Large intestine (tissue), 3 donors: ENCODE measurements around the gene LRRC47. TPM values are rescaled to one million over a fixed set of nuclear protein-coding genes. Genes with fewer than 3 reads are reported as not detected.

Experiments used
- DNase-seq, 2 donors: peaks; one replicate each; pipeline versions ENCODE4 v3.0.0 to v3.0.0-alpha.2; 2013
- H3K27ac ChIP-seq: one replicate; pipeline ENCODE4 v1.5.1; 2013; ENCODE audit warnings: low read length
- H3K27me3 ChIP-seq: 2 replicates; pipeline ENCODE4 v1.6.1; 2013; ENCODE audit warnings: low read length; ENCODE audit not compliant: control insufficient read depth, insufficient read depth
- H3K36me3 ChIP-seq: 2 replicates; pipeline ENCODE4 v1.6.1; 2013; ENCODE audit warnings: low read length; ENCODE audit not compliant: control insufficient read depth, insufficient read depth
- H3K4me1 ChIP-seq: one replicate; pipeline ENCODE4 v1.6.1; 2013; ENCODE audit warnings: low read length; ENCODE audit not compliant: control insufficient read depth, insufficient read depth
- H3K4me3 ChIP-seq: one replicate; pipeline ENCODE4 v1.5.1; 2013; ENCODE audit warnings: low read length
- H3K9me3 ChIP-seq: one replicate; pipeline ENCODE4 v1.6.1; 2013; ENCODE audit warnings: mild to moderate bottlenecking, low read depth, low read length, moderate library complexity; ENCODE audit not compliant: control insufficient read depth
- WGBS: methylation state at CpG from one replicate; pipeline ENCODE4 v1.1.5; 2013; ENCODE audit warnings: low lambda C conversion rate; ENCODE audit not compliant: insufficient coverage; 5-methylcytosine and 5-hydroxymethylcytosine counted together
- polyA plus RNA-seq: library from polyadenylated mRNA; unstranded; fragments of 120-200 nt; gene quantifications from one replicate; pipeline ENCODE4 v1.2.1, GENCODE V29; 2013

Gene LRRC47
- polyA plus RNA-seq, 1 donor = 47.9 TPM

DNA sequence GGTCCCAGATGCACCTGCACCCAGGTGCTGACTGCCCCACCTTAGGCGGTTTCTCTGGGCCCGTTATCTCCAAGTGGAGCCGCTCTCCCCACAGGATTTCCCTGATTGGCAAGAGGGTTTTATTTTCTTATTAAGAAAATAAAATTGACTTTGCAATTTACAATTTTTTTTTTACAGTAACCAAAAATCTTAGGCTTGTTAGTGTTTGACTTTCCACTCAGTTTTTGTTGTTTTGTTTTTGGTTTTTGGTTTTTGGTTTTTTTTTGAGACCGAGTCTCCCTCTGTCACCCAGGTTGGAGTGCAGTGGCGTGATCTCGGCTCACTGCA, 48.8 kb downstream of the LRRC47 start:
- Histone ChIP-seq H3K9me3 (no peaks in the 10 kb centered on the region), H3K4me1 (peaks cover 6% of the 10 kb centered on the region), H3K36me3 (peaks cover 7% of the 10 kb centered on the region), H3K4me3 (peak overlapping the region; percentile 55), H3K27me3 (peaks cover 15% of the 10 kb centered on the region), H3K27ac (no peak overlapping the region)
- DNase-seq = no peak
- WGBS = no CpG with 5 or more reads among the region's 6 CpGs

DNA sequence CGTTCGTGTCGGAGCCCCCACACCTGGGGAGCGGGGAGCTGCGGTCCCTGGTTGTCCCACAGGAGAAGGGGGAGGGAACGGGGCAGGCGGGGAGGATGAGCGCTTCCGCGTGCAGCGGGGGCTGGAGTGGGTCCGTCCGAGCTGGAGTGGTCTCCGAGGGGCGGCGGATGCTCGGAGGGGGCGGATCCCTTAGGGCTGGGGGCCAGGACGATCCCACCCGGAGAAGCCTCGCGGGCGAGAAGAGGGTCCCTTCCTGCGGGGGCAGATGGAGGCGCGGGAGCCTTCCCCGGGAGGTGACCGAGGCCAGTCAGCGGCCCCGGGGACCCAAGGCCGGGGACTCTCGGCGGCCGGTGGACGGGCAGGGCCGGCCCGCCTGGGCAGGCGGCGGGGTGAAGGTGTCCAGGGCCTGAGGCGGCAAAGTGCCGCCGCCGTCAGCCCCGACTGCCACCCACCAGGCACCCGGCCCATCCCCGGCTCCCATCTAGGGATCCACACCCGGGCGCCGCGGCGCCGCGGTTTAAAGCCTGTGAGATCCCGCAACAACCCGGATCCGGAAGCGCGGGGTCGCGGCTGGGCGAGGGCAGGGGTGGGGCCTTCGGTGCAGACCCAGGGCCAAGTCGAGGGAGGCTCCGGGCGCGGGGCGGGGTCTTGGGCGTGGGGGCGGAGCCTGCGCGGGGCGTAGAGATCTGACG, 49.3 kb downstream of the LRRC47 start:
- peak; percentile 81 to 91 for DNase-seq
- H3K36me3 ChIP-seq = peaks cover 12% of the 10 kb centered on the region
- peak overlapping the region; percentile 55 for H3K4me3 ChIP-seq
- WGBS = no CpG with 5 or more reads among the region's 73 CpGs
- no peaks in the 10 kb centered on the region for H3K9me3 ChIP-seq
- peaks cover 11% of the 10 kb centered on the region for H3K27me3 ChIP-seq
- H3K27ac ChIP-seq = no peak overlapping the region
- H3K4me1 ChIP-seq = peaks cover 6% of the 10 kb centered on the region

DNA sequence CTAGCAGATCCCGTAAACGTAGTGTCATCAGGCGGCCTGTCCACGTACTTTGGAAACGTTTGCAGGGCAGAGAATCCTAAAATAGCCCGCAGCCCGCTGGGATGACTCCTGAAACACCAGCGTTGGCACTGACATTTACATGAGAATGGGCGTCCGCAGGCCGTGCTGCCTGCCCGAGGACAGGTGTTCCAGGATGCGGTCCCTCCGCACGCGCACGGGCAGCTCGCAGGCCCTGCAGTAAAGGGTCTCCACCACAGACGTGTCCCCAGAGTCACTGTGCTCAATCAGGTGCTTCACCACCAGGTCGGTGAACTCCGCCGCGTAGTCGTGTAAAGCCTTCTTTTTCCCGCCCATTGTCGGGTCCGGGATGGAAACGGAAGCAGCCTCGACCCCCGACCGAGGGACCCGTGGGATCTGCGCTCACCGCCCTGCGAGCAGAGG, 49.9 kb downstream of the LRRC47 start:
- peaks cover 10% of the 10 kb centered on the region for H3K27me3 ChIP-seq

DNA sequence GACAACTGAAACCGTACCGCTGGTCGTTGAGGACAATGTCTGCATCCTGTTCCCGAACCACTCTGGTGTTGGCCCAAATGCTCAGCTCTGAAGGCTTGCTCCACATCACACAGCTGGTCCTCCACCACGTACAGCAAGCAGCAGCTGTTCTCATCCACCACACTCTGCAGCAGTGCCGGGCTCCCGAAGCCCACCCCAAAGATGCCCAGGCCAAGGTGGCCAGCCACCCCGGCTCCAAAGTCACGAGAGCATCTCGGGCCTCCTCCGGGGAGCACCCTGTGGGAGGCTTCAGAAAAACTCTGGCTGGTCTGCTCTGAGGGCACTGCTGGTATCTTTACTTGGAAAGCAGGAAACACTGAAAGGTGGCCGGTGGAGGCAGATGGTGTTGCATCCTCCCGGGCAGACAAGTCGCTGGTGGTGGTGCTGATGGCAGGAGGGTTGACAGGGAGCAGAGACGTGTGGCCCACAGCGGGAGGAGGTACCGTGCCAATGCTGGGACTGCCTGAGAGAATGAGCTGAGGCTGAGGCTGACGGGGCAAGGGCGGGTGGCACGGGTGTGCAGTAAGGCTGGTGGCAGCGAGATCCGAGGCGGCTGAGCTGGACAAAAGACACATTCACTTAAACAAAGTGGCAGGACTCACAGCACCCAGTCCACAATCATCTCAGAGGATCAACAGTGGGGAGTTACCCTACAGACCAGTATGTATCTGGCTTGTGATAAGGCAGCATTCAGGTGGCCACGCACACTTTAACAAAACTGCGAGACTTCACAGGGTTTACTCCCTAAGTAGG, 50.5 kb downstream of the LRRC47 start:
- peaks cover 6% of the 10 kb centered on the region for H3K4me1 ChIP-seq
- peak overlapping the region; percentile 55 for H3K4me3 ChIP-seq
- H3K36me3 ChIP-seq = peaks cover 18% of the 10 kb centered on the region
- no peak overlapping the region for H3K27ac ChIP-seq
- no CpG with 5 or more reads among the region's 25 CpGs for WGBS
- DNase-seq = no peak
- no peaks in the 10 kb centered on the region for H3K9me3 ChIP-seq
- peaks cover 4% of the 10 kb centered on the region for H3K27me3 ChIP-seq

More for the DNA sequence above, 49.9 kb downstream of the LRRC47 start:
- DNase-seq = peak in 1 of 2 donors; percentile 31
- no peaks in the 10 kb centered on the region for H3K9me3 ChIP-seq
- no peak overlapping the region for H3K27ac ChIP-seq
- peak overlapping the region; percentile 55 for H3K4me3 ChIP-seq
- H3K4me1 ChIP-seq = peaks cover 6% of the 10 kb centered on the region
- peaks cover 17% of the 10 kb centered on the region for H3K36me3 ChIP-seq
- WGBS = no CpG with 5 or more reads among the region's 35 CpGs

DNA sequence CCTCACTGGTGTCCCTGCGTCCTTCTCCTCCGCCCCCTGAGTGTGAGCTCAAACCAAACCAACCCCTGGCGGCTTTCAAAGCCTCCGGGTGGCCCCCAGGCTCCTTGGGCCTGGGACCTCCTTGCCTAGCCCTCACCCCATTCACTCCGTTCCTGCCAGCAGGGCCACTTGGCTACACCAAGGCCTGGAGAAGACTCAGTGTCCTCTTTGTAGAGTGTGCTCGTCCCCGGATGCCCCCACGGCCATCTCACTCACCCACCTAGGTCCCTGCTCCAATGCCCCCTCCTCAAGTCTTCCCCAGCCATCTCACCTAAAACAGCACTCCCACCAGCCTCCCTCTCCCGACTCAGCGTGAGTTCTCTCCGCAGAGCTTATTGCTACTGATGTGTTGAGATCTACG, 51.2 kb downstream of the LRRC47 start:
- H3K36me3 ChIP-seq = peaks cover 21% of the 10 kb centered on the region
- H3K27ac ChIP-seq = no peak overlapping the region
- no peak overlapping the region for H3K4me3 ChIP-seq
- peaks cover 6% of the 10 kb centered on the region for H3K4me1 ChIP-seq
- H3K27me3 ChIP-seq = no peaks in the 10 kb centered on the region
- no CpG with 5 or more reads among the region's 12 CpGs for WGBS
- DNase-seq = no peak
- H3K9me3 ChIP-seq = no peaks in the 10 kb centered on the region

DNA sequence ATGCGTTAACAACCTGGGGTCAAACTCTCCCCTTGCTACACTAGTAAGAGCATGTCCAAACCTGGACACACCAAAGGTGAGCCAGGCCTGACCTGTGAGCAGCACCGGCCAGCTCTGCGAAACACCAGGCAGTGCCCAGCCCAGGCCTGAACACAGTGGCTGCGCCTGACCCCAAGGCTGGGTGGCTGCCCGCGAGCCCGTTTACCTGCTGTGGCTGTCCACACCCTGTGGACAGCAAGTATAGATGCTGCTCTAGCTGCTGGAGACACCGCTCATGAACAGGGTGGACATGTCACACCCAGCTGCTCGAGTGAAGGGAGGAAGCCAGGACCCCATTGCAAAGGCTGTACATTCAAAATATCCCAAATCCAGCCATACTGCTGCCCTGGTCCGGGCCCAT, 51.7 kb downstream of the LRRC47 start:
- H3K4me3 ChIP-seq = no peak overlapping the region
- H3K27me3 ChIP-seq = no peaks in the 10 kb centered on the region
- no CpG with 5 or more reads among the region's 10 CpGs for WGBS
- no peak overlapping the region for H3K27ac ChIP-seq
- H3K4me1 ChIP-seq = peaks cover 6% of the 10 kb centered on the region
- H3K36me3 ChIP-seq = peaks cover 23% of the 10 kb centered on the region
- DNase-seq = no peak
- no peaks in the 10 kb centered on the region for H3K9me3 ChIP-seq

DNA sequence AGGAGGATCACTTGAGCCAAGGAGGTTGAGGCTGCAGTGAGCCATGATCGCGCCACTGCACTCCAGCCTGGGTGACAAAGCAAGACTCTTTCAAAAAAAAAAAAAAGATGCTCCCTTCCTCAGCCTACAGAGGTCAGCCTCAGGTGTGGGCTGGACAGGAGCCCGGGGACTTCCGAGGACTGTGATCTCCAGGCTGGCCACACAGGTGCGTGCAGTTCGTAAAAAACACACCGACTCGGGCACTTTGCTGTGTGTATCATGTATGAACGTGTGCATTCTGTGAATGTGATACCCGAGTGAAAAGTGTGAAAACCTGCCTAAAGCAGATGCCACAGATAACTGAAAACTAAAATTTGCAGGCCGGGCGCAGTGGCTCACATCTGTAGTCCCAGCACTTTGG, 52.5 kb downstream of the LRRC47 start:
- Histone ChIP-seq H3K36me3 (peaks cover 27% of the 10 kb centered on the region), H3K4me3 (no peak overlapping the region), H3K9me3 (no peaks in the 10 kb centered on the region), H3K4me1 (peaks cover 6% of the 10 kb centered on the region), H3K27ac (no peak overlapping the region), H3K27me3 (no peaks in the 10 kb centered on the region)
- no peak for DNase-seq
- WGBS = 100% methylated on average over 1 of the region's 12 CpGs

DNA sequence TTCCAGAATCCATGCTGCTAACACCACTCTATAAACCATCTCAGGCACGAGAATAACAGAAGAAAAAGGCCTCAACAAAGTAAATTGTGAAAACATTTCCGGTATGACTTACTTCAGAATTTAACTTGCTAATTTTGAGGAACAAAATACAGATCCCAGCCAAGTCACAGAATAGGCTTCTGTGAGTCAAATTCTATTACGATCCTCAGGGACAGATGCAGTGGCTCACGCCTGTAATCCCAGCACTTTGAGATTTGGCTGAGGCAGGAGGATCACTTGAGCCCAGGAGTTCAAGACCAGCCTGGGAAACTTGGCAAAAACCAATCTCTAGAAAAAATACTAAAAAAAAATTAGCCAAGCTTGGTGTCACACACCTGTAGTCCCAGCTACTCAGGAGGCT, 52.9 kb downstream of the LRRC47 start:
- H3K36me3 ChIP-seq = peaks cover 30% of the 10 kb centered on the region
- no peaks in the 10 kb centered on the region for H3K27me3 ChIP-seq
- 83% methylated on average over 1 of the region's 4 CpGs for WGBS
- H3K4me1 ChIP-seq = peaks cover 6% of the 10 kb centered on the region
- no peak for DNase-seq
- no peaks in the 10 kb centered on the region for H3K9me3 ChIP-seq
- H3K4me3 ChIP-seq = no peak overlapping the region
- no peak overlapping the region for H3K27ac ChIP-seq

DNA sequence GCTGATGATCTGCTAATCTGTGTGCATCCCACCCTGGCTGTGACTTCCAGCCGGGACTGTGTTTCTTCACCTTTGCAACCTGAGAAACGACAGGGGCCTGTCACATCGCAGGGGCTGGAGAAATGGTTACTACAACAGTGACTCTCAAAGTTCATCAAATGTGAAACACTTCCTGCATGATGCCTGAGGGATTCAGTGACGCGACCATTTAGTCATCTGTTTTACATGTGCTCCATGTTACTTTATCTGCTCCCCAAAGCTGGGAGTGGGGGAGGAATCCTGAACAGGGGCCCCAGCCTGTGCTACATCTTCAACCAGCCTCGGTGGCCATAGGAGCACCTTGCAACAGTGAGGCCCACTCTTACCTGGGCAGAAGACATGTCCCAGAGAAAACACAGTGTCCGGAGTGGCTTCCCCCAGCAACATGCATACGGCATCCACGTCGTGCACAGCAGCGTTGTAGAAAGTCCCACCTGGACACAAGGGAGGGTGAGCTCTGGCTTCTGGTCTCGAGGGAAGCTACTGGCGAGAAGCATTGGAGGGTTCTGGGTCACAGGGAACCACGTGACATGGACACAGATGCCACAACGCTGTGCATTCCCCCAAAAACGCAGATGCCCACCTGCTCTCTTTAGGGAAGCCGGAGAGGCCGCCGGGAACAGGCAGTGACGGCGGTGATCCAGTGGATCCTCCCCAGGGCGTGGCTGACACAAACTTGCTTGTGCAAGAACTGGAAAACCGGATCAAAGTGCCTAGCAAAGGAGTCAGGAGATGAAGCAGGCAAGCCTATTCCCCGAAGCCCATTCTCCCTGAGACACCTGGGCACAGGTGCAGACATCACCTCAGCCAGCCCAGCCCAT, 53.6 kb downstream of the LRRC47 start:
- WGBS = no CpG with 5 or more reads among the region's 24 CpGs
- no peaks in the 10 kb centered on the region for H3K9me3 ChIP-seq
- H3K36me3 ChIP-seq = peaks cover 36% of the 10 kb centered on the region

More for the DNA sequence above, 53.6 kb downstream of the LRRC47 start:
- Histone ChIP-seq H3K27ac (no peak overlapping the region), H3K4me1 (peaks cover 1% of the 10 kb centered on the region), H3K27me3 (no peaks in the 10 kb centered on the region), H3K4me3 (no peak overlapping the region)
- no peak for DNase-seq
